K562 (cell line): ENCODE measurements around the gene PRKAG2. TPM values are rescaled to one million over a fixed set of nuclear protein-coding genes. Genes with fewer than 3 reads are reported as not detected.
A peak's percentile ranks its signal among the peaks of the same experiment; 100 is the strongest.

Experiments used
- ARID3B ChIP-seq: fragments of 250-450 bp; sonication (Bioruptor Pico); IDR thresholded peaks from 2 replicates; pipeline ENCODE4 v1.4.0; 2020; ENCODE audit warnings: borderline replicate concordance
- BCL6 ChIP-seq: fragments of 250-450 bp; sonication (Bioruptor Pico); IDR thresholded peaks from 2 replicates; pipeline ENCODE4 v1.4.0; 2020
- CBFA2T2 ChIP-seq: fragments of 450-650 bp; conservative IDR thresholded peaks from 2 replicates; pipeline ENCODE4 v1.6.1; 2017; ENCODE audit warnings: mild to moderate bottlenecking
- CBFB ChIP-seq: sonication (generic); formaldehyde crosslinking; IDR thresholded peaks from 2 replicates; pipeline ENCODE4 v1.4.0; 2020; ENCODE audit warnings: mild to moderate bottlenecking, missing genetic modification reagents
- CBX3 ChIP-seq, 2 experiments: IDR thresholded peaks; 1 replicate in 1 of 2; 2 replicates in 1 of 2; pipeline ENCODE4 v1.6.1; 2012; ENCODE audit warnings: inconsistent platforms in 2 of 2, low read length in 2 of 2, borderline replicate concordance in 1 of 2, control low read depth in 1 of 2
- CREB3L1 ChIP-seq: fragments of 450-650 bp; IDR thresholded peaks from 2 replicates; pipeline ENCODE4 v1.6.1; 2014; ENCODE audit warnings: low read depth, mild to moderate bottlenecking, moderate library complexity, borderline replicate concordance
- CREB5 ChIP-seq: fragments of 250-450 bp; sonication (Bioruptor Pico); IDR thresholded peaks from 2 replicates; pipeline ENCODE4 v1.5.0; 2020; ENCODE audit warnings: mild to moderate bottlenecking
- ELK3 ChIP-seq: fragments of 450-650 bp; formaldehyde crosslinking; IDR thresholded peaks from 2 replicates; pipeline ENCODE4 v1.4.0; 2020; ENCODE audit warnings: mild to moderate bottlenecking
- FOXK2 ChIP-seq, 2 experiments: fragments of 450-650 bp; IDR thresholded peaks in 1 of 2; conservative IDR thresholded peaks in 1 of 2; 2 replicates each; pipeline ENCODE4 v1.6.1; 2016; ENCODE audit warnings: low read depth in 2 of 2, mild to moderate bottlenecking in 1 of 2
- HBP1 ChIP-seq: fragments of 450-650 bp; formaldehyde crosslinking; IDR thresholded peaks from 2 replicates; pipeline ENCODE4 v1.4.0; 2022; ENCODE audit warnings: missing genetic modification characterization
- PTRF ChIP-seq: fragments of 450-650 bp; IDR thresholded peaks from 2 replicates; pipeline ENCODE4 v1.6.1; 2016; ENCODE audit warnings: mild to moderate bottlenecking, missing genetic modification characterization, missing compliant biosample characterization
- RBM22 ChIP-seq: fragments of 200-400 bp; formaldehyde crosslinking; IDR thresholded peaks from 2 replicates; pipeline ENCODE4 v1.6.1; 2018; ENCODE audit warnings: low read length, low read depth; ENCODE audit not compliant: poor library complexity, severe bottlenecking
- SETDB1 ChIP-seq: IDR thresholded peaks from one replicate; pipeline ENCODE4 v1.6.1; 2012; ENCODE audit warnings: low read length, control low read depth, inconsistent platforms
- STAT5A ChIP-seq: IDR thresholded peaks from 2 replicates; pipeline ENCODE4 v1.6.1; 2012; ENCODE audit warnings: low read length, inconsistent platforms, borderline replicate concordance
- ZFPM2 ChIP-seq: fragments of 250-450 bp; sonication (Bioruptor Pico); IDR thresholded peaks from 2 replicates; pipeline ENCODE4 v1.5.1; 2022; ENCODE audit warnings: mild to moderate bottlenecking
- ZNF324 ChIP-seq: fragments of 250-450 bp; sonication (Bioruptor Pico); IDR thresholded peaks from 2 replicates; pipeline ENCODE4 v1.4.0; 2020; ENCODE audit warnings: mild to moderate bottlenecking
- ZNF449 ChIP-seq: fragments of 250-450 bp; sonication (Bioruptor Pico); IDR thresholded peaks from 2 replicates; pipeline ENCODE4 v1.8.0; 2022; ENCODE audit warnings: moderate library complexity, mild to moderate bottlenecking, inconsistent platforms
- polyA plus RNA-seq, 8 experiments: library from polyadenylated mRNA; depleted of rRNA in 4 of 8; stranded (reverse) in 5 of 8; unstranded in 3 of 8; fragments of >200 nt; fragmentation: Nextera tagmentation in 2 of 8; fragmentation: Illumina TruSeq in 1 of 8; extraction: Ambion mirVana in 2 of 8; extraction: Trizol in 1 of 8; gene quantifications; 2 replicates each; pipeline versions ENCODE4 v1.2.1 to v1.2.3, GENCODE V29; 2011 to 2014; ENCODE audit warnings: inconsistent platforms in 1 of 8, missing spikeins in 1 of 8
- total RNA-seq, 7 experiments: library from RNA; depleted of rRNA in 6 of 7; stranded (reverse); fragments of >200 nt in 6 of 7; fragmentation: Illumina TruSeq in 2 of 7; extraction: Trizol in 2 of 7; gene quantifications; 2 replicates each; pipeline versions ENCODE4 v1.2.1 to v1.2.3, GENCODE V29; 2011 to 2021; ENCODE audit warnings: low replicate concordance in 1 of 7

PRKAG2 gene
- total and polyA plus RNA-seq, 9 of the 15 experiments (the other 6 are each of a cell fraction or from before 2014, with no cell fraction given), result 0.99 to 5.6 (median 3.3) TPM

- TF ChIP-seq STAT5A (no peak), FOXK2 (conservative IDR thresholded peaks at IDR 0.05 in 1 of 2, IDR thresholded peaks at IDR 0.05 in 1 of 2; ENCODE audit: low read depth in 2 of 2) (no peak; a peak in 1 of 4 replicates), RBM22 (no peak), ARID3B (CRISPR knock-in tag) (peak; percentile 56; the same call in 1 of the 2 replicates), CBFA2T2 (peak; percentile 28; the same call in 1 of the 2 replicates), ZNF449 (CRISPR knock-in tag) (peak; percentile 94), ZNF324 (CRISPR knock-in tag) (0 out of 2 replicates have a peak, but pooled peaks have one; percentile 56), CBX3 (IDR thresholded peaks at IDR 0.05; ENCODE audit: borderline replicate concordance in 1 of 2, low read length in 2 of 2) (peak in 1 of 2 experiments; percentile 46; a peak in 1 of 3 replicates), ELK3 (CRISPR knock-in tag) (0 out of 2 replicates have a peak, but pooled peaks have one; percentile 60), SETDB1 (no peak), CBFB (CRISPR knock-in tag) (0 out of 2 replicates have a peak, but pooled peaks have one; percentile 38), CREB5 (CRISPR knock-in tag) (peak; percentile 87), HBP1 (peak; percentile 85), ZFPM2 (peak; percentile 88), BCL6 (CRISPR knock-in tag) (peak; percentile 92), PTRF (peak; percentile 92), CREB3L1 (0 out of 2 replicates have a peak, but pooled peaks have one; percentile 26)
Measured at GRCh38 chr7:151925446-151926335, 48.8 kb upstream of the PRKAG2 start (continued).
